ENCODE data around the gene CNGA1.

CNGA1 gene

GRCh38 chr4:48049483-48049882 is 33.0 kb upstream of the CNGA1 start:
- no peak for TF ChIP-seq CTCF (IDR thresholded peaks at IDR 0.05)
- H3K27me3 ChIP-seq: peaks cover 21% of the 10 kb centered on the region
- peaks cover 12 to 17% of the 10 kb centered on the region in 2 experiments for H3K4me1 ChIP-seq (ENCODE audit: control insufficient read depth in 1 of 2, insufficient read depth in 1 of 2, low read depth in 1 of 2, low read length in 1 of 2)
- H3K36me3 ChIP-seq: no peaks in the 10 kb centered on the region
- no peaks in the 10 kb centered on the region for H3K9me3 ChIP-seq
- no peak overlapping the region for H3K4me3 ChIP-seq (ENCODE audit: low read depth in 1 of 2, low read length in 1 of 2)
- no peak overlapping the region for H3K27ac ChIP-seq

GRCh38 chr4:48047896-48048295 is 31.4 kb upstream of the CNGA1 start:
- Histone ChIP-seq H3K9me3 (no peaks in the 10 kb centered on the region), H3K27me3 (peaks cover 32% of the 10 kb centered on the region), H3K4me3 (ENCODE audit: low read depth in 1 of 2, low read length in 1 of 2) (no peak overlapping the region), H3K36me3 (no peaks in the 10 kb centered on the region), H3K27ac (no peak overlapping the region), H3K4me1 (ENCODE audit: control insufficient read depth in 1 of 2, insufficient read depth in 1 of 2, low read depth in 1 of 2, low read length in 1 of 2) (peaks cover 12 to 17% of the 10 kb centered on the region in 2 experiments)
- no peak for TF ChIP-seq CTCF (IDR thresholded peaks at IDR 0.05)

GRCh38 chr4:48047421-48047844 is 31.0 kb upstream of the CNGA1 start:
- Histone ChIP-seq H3K36me3 (no peaks in the 10 kb centered on the region), H3K4me3 (ENCODE audit: low read depth in 1 of 2, low read length in 1 of 2) (no peak overlapping the region), H3K9me3 (no peaks in the 10 kb centered on the region), H3K4me1 (ENCODE audit: control insufficient read depth in 1 of 2, insufficient read depth in 1 of 2, low read depth in 1 of 2, low read length in 1 of 2) (peaks cover 12 to 17% of the 10 kb centered on the region in 2 experiments), H3K27me3 (peaks cover 32% of the 10 kb centered on the region), H3K27ac (no peak overlapping the region)
- TF ChIP-seq CTCF (IDR thresholded peaks at IDR 0.05): no peak

GRCh38 chr4:48046059-48046458 is 29.6 kb upstream of the CNGA1 start:
- TF ChIP-seq CTCF (IDR thresholded peaks at IDR 0.05): no peak
- Histone ChIP-seq H3K27ac (no peak overlapping the region), H3K9me3 (no peaks in the 10 kb centered on the region), H3K27me3 (peaks cover 32% of the 10 kb centered on the region), H3K36me3 (no peaks in the 10 kb centered on the region), H3K4me3 (ENCODE audit: low read depth in 1 of 2, low read length in 1 of 2) (no peak overlapping the region), H3K4me1 (ENCODE audit: control insufficient read depth in 1 of 2, insufficient read depth in 1 of 2, low read depth in 1 of 2, low read length in 1 of 2) (peaks cover 12 to 17% of the 10 kb centered on the region in 2 experiments)

GRCh38 chr4:48044298-48044697 is 27.8 kb upstream of the CNGA1 start:
- no peak for TF ChIP-seq CTCF (IDR thresholded peaks at IDR 0.05)
- H3K27ac ChIP-seq: no peak overlapping the region
- H3K4me3 ChIP-seq (ENCODE audit: low read depth in 1 of 2, low read length in 1 of 2): no peak overlapping the region
- no peaks in the 10 kb centered on the region for H3K36me3 ChIP-seq
- peaks cover 32% of the 10 kb centered on the region for H3K27me3 ChIP-seq
- H3K9me3 ChIP-seq: no peaks in the 10 kb centered on the region
- peaks cover 12 to 17% of the 10 kb centered on the region in 2 experiments for H3K4me1 ChIP-seq (ENCODE audit: control insufficient read depth in 1 of 2, insufficient read depth in 1 of 2, low read depth in 1 of 2, low read length in 1 of 2)

GRCh38 chr4:48043504-48043903 is 27.0 kb upstream of the CNGA1 start:
- TF ChIP-seq CTCF (IDR thresholded peaks at IDR 0.05): no peak
- Histone ChIP-seq H3K9me3 (no peaks in the 10 kb centered on the region), H3K27ac (no peak overlapping the region), H3K4me3 (ENCODE audit: low read depth in 1 of 2, low read length in 1 of 2) (no peak overlapping the region), H3K27me3 (peaks cover 32% of the 10 kb centered on the region), H3K4me1 (ENCODE audit: control insufficient read depth in 1 of 2, insufficient read depth in 1 of 2, low read depth in 1 of 2, low read length in 1 of 2) (peaks cover 12 to 17% of the 10 kb centered on the region in 2 experiments), H3K36me3 (no peaks in the 10 kb centered on the region)

All from neutrophil (primary cell).